Measurements from ENCODE around the gene SPRED1.
"Not testable (repeated sequence)": the region's sequence is repeated elsewhere in the genome, so short reads cannot be mapped to it uniquely, and the experiment has no call there.

Gene SPRED1

GRCh38 chr15:38237021-38237420, 15.6 kb upstream of the SPRED1 start:
- DNase-seq = not testable (repeated sequence)

DNA sequence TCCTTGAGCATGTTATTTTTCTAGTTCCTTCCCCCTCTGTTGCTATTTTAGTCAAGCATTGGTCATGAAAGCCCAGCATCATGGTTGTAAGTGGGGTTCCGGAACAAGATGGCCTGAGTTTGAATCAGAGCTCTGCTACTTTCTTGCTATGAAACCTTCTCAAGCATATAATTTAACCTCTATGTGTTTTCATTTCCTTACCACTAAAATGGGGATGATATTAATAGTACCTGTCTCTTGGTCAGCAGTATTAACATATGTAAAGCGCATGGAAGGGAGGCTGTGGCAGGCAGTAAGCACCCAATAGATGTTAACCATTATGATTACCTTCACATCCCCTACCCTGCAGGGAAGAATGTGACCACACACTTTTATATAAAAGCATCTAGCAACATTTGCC, 14.3 kb upstream of the SPRED1 start:
- no peak for DNase-seq

GRCh38 chr15:38242055-38242454, 10.6 kb upstream of the SPRED1 start:
- DNase-seq = no peak

DNA sequence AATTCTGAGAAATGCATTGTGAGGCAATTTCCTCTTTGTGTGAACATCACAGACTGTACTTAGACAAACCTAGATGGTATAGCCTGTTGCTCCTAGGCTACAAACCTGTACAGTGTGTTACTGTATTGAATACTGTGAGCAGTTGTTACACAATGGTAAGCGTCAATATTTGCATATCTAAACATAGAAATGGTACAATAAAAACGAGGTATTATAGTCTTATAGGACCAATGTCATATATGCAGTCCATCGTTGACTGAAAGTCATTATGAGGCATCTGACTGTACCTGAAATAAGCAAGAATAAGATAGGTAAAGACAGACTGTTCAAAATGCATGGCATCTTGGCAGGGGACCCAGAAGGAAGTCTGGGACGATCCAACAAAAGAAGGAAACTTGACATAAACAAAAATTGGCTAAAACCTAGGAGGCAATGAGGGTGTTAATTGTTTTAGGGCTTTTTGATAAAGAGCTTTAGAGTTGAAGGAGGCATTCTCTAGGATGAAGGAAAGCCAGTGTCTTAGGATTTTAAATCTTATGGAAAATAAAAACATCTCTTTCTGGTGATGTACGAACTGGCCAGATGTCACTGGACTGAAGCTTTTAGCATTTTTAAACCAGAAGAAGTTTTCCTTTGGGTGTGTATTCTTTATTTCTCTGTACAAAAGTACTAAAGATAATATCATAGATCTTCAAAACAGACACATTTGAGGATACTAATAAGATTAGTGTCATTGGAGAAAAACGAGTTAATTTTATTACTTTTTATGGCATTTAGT, 9.2 kb upstream of the SPRED1 start:
- no peak for DNase-seq

GRCh38 chr15:38247336-38247735, 5.3 kb upstream of the SPRED1 start:
- no peak for DNase-seq

DNA sequence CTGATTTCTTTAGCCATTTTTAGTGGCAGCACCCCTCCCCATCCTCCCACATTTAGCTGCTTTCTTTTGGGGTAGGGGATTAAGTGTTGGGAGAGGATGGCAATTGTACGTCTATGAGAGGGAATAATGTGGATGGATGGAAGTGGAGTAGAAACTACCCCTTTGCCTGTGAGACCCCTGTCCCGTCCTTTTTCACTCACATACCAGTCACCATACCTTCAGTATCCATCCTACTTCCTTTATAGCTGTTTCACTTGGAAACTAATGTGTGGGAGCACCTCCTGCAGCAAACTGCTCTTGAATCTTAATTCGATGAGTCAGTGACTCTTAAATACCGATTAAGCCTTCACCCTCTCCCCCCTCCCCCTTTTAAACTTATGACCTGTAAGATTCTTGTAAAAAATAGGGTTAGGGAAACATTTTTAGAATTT, 730 bp downstream of the SPRED1 start:
- no peak for DNase-seq

GRCh38 chr15:38254051-38254883, 1.6 kb downstream of the SPRED1 start:
- DNase-seq = no peak

DNA sequence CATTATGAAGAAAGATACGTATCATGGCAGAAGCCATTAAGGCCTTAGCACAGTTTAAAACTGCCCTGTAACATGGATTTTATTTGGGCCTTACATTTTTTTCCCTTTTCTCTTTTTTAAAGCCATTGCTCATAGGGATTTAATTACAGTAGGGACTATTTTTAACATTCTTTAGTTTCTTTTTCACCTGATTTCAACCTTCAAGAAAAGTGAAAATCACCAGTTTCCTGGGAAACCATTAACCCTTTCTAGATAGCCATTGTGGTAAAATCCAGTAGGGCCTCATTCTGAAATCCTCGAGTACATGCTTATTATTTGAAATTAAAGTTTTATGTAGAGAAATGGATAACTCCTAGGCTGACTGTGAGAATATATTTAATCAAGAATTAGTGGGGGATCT, 3.1 kb downstream of the SPRED1 start:
- no peak for DNase-seq

GRCh38 chr15:38257676-38258075, 5.0 kb downstream of the SPRED1 start:
- no peak for DNase-seq

DNA sequence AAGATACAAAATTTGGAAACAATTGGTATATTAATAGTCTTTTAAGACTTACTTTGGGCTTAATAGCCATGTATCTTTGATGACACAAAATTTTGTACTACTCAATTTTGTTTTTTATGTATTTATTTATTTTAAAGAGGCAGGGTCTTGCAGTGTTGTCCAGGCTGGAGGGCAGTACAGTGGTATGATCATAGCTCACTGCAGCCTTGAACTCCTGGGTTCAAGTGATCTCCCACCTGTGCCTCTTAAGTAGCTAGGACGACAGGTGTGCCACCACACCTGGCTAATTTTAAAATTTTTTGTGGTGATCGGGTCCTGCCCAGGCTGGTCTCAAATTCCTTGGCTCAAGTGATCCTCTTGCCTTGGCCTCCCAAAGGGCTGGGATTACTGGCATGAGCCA, 6.5 kb downstream of the SPRED1 start:
- no peak for DNase-seq

DNA sequence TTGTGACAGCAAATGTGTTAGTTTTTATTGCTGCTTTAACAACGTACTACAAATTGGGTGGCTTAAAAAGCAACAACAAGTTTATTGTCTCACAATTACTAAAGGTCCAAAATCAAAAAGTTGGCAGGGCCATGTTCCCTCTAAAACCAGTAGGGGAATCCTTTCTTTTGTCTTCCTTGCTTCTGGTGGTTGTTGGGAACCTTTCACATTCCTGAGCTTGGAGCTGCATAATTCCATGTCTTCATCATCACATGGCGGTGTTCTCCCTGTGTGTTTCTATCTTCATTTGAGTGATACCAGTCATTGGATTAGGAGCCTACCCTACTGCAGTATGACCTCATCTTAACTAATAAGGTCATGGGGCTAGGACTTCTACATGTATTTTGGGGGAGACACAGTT, 7.4 kb downstream of the SPRED1 start:
- DNase-seq = no peak

- DNase-seq = no peak
Measured at GRCh38 chr15:38263251-38263650, 10.6 kb downstream of the SPRED1 start.

GRCh38 chr15:38263996-38264395, 11.4 kb downstream of the SPRED1 start:
- DNase-seq = no peak

GRCh38 chr15:38266247-38266986, 13.8 kb downstream of the SPRED1 start:
- DNase-seq = no peak

DNA sequence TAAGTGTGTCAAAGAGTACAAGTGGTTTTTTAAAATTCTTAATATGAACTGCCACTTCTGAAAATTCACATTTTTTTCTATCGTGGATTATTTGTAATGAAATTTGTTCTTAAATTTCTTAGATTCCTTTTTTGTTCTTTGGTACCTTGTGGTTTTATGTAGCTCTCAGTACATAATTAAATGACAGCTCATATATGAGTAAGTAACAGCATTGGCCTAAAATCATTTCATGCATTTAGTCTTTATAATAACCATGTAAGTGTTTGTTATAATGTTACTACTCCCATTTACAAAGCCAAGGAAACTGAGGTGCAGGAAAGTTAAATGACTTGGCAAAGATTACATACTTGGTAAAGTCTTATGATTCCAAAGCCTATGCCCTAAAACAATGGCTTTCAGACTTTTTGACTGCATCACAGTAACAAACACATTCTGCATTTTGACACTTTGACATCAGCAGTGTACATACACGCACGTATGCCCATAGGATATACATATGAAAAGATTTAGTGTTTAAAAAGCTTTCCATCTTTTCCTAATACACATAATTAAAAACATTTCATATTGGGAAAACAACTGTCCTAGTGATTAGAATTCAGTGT, 14.9 kb downstream of the SPRED1 start:
- DNase-seq = no peak

- no peak for DNase-seq
Measured at GRCh38 chr15:38271144-38271543, 18.5 kb downstream of the SPRED1 start.

DNA sequence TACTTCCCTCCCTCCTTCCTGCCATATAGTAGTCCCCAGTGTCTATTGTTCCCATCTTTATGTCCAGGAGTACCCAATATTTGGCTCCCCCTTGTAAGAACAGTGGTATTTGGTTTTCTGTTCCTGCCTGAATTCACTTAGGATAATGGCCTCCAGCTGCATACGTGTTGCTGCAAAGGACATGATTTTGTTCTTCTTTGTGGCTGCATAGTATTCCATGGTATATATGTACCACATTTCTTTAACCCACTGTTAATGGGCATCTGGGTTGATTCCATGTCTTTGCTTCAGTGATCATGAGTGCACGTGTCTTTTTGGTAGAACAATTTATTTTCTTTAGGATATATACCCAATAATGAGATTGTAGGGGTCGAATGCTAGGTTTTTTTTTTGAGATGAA, 19.3 kb downstream of the SPRED1 start:
- no peak for DNase-seq

- DNase-seq = not testable (repeated sequence)
Measured at GRCh38 chr15:38272431-38272830, 19.8 kb downstream of the SPRED1 start.

GRCh38 chr15:38274135-38274534, 21.5 kb downstream of the SPRED1 start:
- no peak for DNase-seq

DNA sequence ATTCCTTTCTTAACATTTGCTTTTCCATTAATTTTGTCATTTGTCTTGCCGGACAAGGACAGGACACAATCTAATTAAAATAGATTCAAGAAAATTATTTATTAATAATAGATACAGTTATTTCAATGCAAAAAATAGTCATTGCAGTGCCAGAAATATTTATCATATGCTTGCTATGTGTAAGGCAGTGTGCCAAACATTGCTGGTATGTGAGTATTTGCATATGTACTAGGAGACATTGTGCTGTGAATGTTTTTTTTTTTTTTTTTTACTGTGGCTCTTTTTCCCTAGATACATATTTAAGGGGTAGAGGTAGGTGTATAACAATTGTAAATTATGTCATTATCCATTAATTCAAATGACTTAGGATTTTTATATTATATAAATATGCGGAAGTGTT, 23.3 kb downstream of the SPRED1 start:
- DNase-seq = no peak

DNA sequence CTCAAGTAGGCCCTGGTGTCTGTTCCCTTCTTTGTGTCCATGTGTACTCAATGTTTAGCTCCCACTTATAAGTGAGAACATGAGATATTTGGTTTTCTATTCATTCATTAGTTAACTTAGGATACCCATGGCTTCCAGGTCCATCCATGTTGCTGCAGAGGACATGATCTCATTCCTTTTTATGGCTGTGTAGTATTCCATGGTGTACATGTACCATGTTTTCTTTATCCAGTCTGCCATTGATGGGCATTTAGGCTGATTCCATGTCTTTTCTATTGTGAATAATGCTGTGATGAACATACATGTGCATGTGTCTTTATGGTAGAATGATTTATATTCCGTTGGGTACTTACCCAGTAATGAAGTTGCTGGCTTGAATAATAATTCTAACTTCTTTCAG, 24.6 kb downstream of the SPRED1 start:
- not testable (repeated sequence) for DNase-seq

GRCh38 chr15:38281031-38281430, 28.4 kb downstream of the SPRED1 start:
- no peak for DNase-seq

DNA sequence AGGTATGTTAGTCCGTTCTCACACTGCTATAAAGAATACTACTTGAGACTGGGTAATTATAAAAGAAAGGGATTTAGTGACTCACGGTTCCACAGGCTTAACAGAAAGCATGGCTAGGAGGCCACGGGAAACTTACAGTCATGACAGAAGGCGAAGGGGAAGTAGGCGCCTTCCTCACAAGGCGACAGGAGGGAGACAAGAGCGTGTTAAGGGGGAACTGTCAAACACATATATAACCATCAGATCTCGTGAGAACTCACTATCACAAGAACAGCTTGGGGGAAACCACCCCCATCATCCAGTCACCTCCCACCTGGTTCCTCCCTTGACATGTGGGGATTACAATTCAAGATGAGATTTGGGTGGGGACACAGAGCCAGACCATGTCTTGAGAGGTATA, 30.4 kb downstream of the SPRED1 start:
- no peak for DNase-seq
